ENCODE results near the gene BRI3BP.

BRI3BP gene

GRCh38 chr12:124995200-124995961 lies 1.9 kb downstream of the BRI3BP start:
- no peak for TF ChIP-seq CTCF (IDR thresholded peaks at IDR 0.05; ENCODE audit: low read depth, low read length)
- TF ChIP-seq MAX (IDR thresholded peaks at IDR 0.05; ENCODE audit: low read depth, low read length), result peak; percentile 66; the same call in 1 of the 2 replicates
- H3K4me3 ChIP-seq (ENCODE audit: low read depth, low read length), result peak overlapping the region; percentile 82
- DNase-seq (ENCODE audit: low read depth), result peak; percentile 77

- TF ChIP-seq CTCF (IDR thresholded peaks at IDR 0.05; ENCODE audit: low read depth, low read length), result no peak
- no peak for TF ChIP-seq POLR2A (IDR thresholded peaks at IDR 0.05; ENCODE audit: extremely low read depth, insufficient read length)
- TF ChIP-seq MAX (IDR thresholded peaks at IDR 0.05; ENCODE audit: low read depth, low read length), result no peak
- no peak for TF ChIP-seq MYC (IDR thresholded peaks at IDR 0.05; ENCODE audit: low read depth, low read length)
- no peak for DNase-seq (ENCODE audit: low read depth)
- H3K4me3 ChIP-seq (ENCODE audit: low read depth, low read length), result no peak overlapping the region
These were observed 5.3 kb downstream of the BRI3BP start for GRCh38 chr12:124998705-124999104.

- no peak for DNase-seq (ENCODE audit: low read depth)
- no peak overlapping the region for H3K4me3 ChIP-seq (ENCODE audit: low read depth, low read length)
- TF ChIP-seq POLR2A (IDR thresholded peaks at IDR 0.05; ENCODE audit: extremely low read depth, insufficient read length) (no peak), CTCF (IDR thresholded peaks at IDR 0.05; ENCODE audit: low read depth, low read length) (no peak), MYC (IDR thresholded peaks at IDR 0.05; ENCODE audit: low read depth, low read length) (no peak), MAX (IDR thresholded peaks at IDR 0.05; ENCODE audit: low read depth, low read length) (no peak)
These were observed 8.2 kb downstream of the BRI3BP start for GRCh38 chr12:125001636-125002035.

- no peak for DNase-seq (ENCODE audit: low read depth)
- no peak overlapping the region for H3K4me3 ChIP-seq (ENCODE audit: low read depth, low read length)
- no peak for TF ChIP-seq MYC (IDR thresholded peaks at IDR 0.05; ENCODE audit: low read depth, low read length)
- TF ChIP-seq CTCF (IDR thresholded peaks at IDR 0.05; ENCODE audit: low read depth, low read length), result no peak
- TF ChIP-seq POLR2A (IDR thresholded peaks at IDR 0.05; ENCODE audit: extremely low read depth, insufficient read length), result no peak
These were observed 9.6 kb downstream of the BRI3BP start for GRCh38 chr12:125003021-125003420.

- no peak for DNase-seq (ENCODE audit: low read depth)
- no peak for TF ChIP-seq POLR2A (IDR thresholded peaks at IDR 0.05; ENCODE audit: extremely low read depth, insufficient read length)
- no peak overlapping the region for H3K4me3 ChIP-seq (ENCODE audit: low read depth, low read length)
These were observed 11.2 kb downstream of the BRI3BP start for GRCh38 chr12:125004621-125005020.

GRCh38 chr12:125005652-125006051 lies 12.2 kb downstream of the BRI3BP start:
- DNase-seq (ENCODE audit: low read depth), result no peak
- no peak for TF ChIP-seq MAX (IDR thresholded peaks at IDR 0.05; ENCODE audit: low read depth, low read length)
- no peak for TF ChIP-seq MYC (IDR thresholded peaks at IDR 0.05; ENCODE audit: low read depth, low read length)
- no peak for TF ChIP-seq CTCF (IDR thresholded peaks at IDR 0.05; ENCODE audit: low read depth, low read length)
- TF ChIP-seq POLR2A (IDR thresholded peaks at IDR 0.05; ENCODE audit: extremely low read depth, insufficient read length), result no peak
- H3K4me3 ChIP-seq (ENCODE audit: low read depth, low read length), result no peak overlapping the region

Data from NB4 (cell line).